H1 (cell line): ENCODE results near the gene CDC7. TPM values are rescaled to one million over a fixed set of nuclear protein-coding genes. Genes with fewer than 3 reads are reported as not detected.

Experiments used
- CTCF ChIA-PET: fragments of 300-600 bp; sonication (Branson Sonifier 250); formaldehyde crosslinking; loops from one replicate; lab custom pipeline; 2021; ENCODE audit not compliant: partially characterized antibody; lab: Charles Lee
- POLR2A ChIA-PET: fragments of 300-600 bp; sonication (Branson Sonifier 250); formaldehyde crosslinking; loops from one replicate; lab custom pipeline; 2021; ENCODE audit warnings: inconsistent platforms; ENCODE audit not compliant: partially characterized antibody; lab: Charles Lee
- DNase-seq, 2 experiments: peaks; one replicate each; pipeline versions ENCODE4 v3.0.0 to v3.0.0-alpha.2; 2010 to 2022; ENCODE audit warnings: low spot score in 2 of 2, low read depth in 1 of 2, mixed read lengths in 1 of 2
- FAIRE-seq: peaks from 2 replicates; lab custom pipeline; 2011; peaks lifted over from hg19 to GRCh38; lab: Jason Lieb, UNC
- H2AFZ ChIP-seq: 2 replicates; pipeline ENCODE4 v1.8.1; 2012; ENCODE audit warnings: low read length, inconsistent platforms
- H2AK5ac ChIP-seq: 2 replicates; pipeline ENCODE4 v1.6.1; 2013; ENCODE audit warnings: low read depth, low read length
- H2BK120ac ChIP-seq: replicated peaks from 2 replicates; pipeline ENCODE3; 2013; ENCODE audit warnings: low read depth, low read length, inconsistent platforms
- H2BK12ac ChIP-seq: 2 replicates; pipeline ENCODE4 v1.6.1; 2013; ENCODE audit warnings: low read depth, low read length
- H2BK15ac ChIP-seq: 2 replicates; pipeline ENCODE4 v1.6.1; 2013; ENCODE audit warnings: low read length
- H2BK20ac ChIP-seq: 2 replicates; pipeline ENCODE4 v1.6.1; 2013; ENCODE audit warnings: low read length
- H2BK5ac ChIP-seq: 2 replicates; pipeline ENCODE4 v1.6.1; 2013; ENCODE audit warnings: low read depth, low read length
- H3K14ac ChIP-seq: 2 replicates; pipeline ENCODE4 v1.6.1; 2013; ENCODE audit warnings: inconsistent platforms; ENCODE audit not compliant: insufficient read length
- H3K18ac ChIP-seq: 2 replicates; pipeline ENCODE4 v1.6.1; 2013; ENCODE audit warnings: low read length; ENCODE audit errors: extremely low read depth
- H3K23ac ChIP-seq: 2 replicates; pipeline ENCODE4 v1.6.1; 2013; ENCODE audit warnings: inconsistent platforms; ENCODE audit not compliant: insufficient read length
- H3K23me2 ChIP-seq: 2 replicates; pipeline ENCODE4 v1.6.1; 2013; ENCODE audit warnings: low read depth, low read length
- H3K27ac ChIP-seq: 2 replicates; pipeline ENCODE4 v1.6.1; 2011; ENCODE audit warnings: low read depth, low read length, inconsistent platforms
- H3K27me3 ChIP-seq, 4 experiments: replicated peaks in 1 of 4; 1 replicate in 1 of 4; 2 replicates in 3 of 4; pipeline versions ENCODE4 v1.6.1 to v1.8.1; 2011 to 2013; ENCODE audit warnings: low read length in 3 of 4, mild to moderate bottlenecking in 3 of 4, inconsistent platforms in 2 of 4, mixed read lengths in 2 of 4, moderate library complexity in 1 of 4; ENCODE audit not compliant: control insufficient read depth in 3 of 4, insufficient read depth in 3 of 4; ENCODE audit errors: extremely low read depth in 1 of 4
- H3K36me3 ChIP-seq, 4 experiments: 2 replicates each; pipeline versions ENCODE4 v1.6.1 to v1.8.1; 2011 to 2013; ENCODE audit warnings: mild to moderate bottlenecking in 4 of 4, low read length in 3 of 4, moderate library complexity in 2 of 4, control low read depth in 1 of 4, inconsistent platforms in 1 of 4; ENCODE audit not compliant: insufficient read depth in 4 of 4, control insufficient read depth in 2 of 4
- H3K4ac ChIP-seq: replicated peaks from 2 replicates; pipeline ENCODE3; 2013; ENCODE audit warnings: low read length, low read depth, mixed read lengths, inconsistent platforms; ENCODE audit not compliant: insufficient read length
- H3K4me1 ChIP-seq, 4 experiments: replicated peaks in 1 of 4; 1 replicate in 1 of 4; 2 replicates in 3 of 4; pipeline versions ENCODE4 v1.6.1 to v1.8.1; 2011 to 2013; ENCODE audit warnings: low read length in 3 of 4, inconsistent platforms in 2 of 4, mixed read lengths in 1 of 4; ENCODE audit not compliant: insufficient read depth in 4 of 4, control insufficient read depth in 3 of 4
- H3K4me2 ChIP-seq, 2 experiments: 2 replicates each; pipeline versions ENCODE4 v1.6.1 to v1.8.1; 2011 to 2013; ENCODE audit warnings: low read depth in 2 of 2, low read length in 2 of 2, control low read depth in 1 of 2, inconsistent platforms in 1 of 2, mild to moderate bottlenecking in 1 of 2; ENCODE audit not compliant: insufficient read depth in 1 of 2
- H3K4me3 ChIP-seq, 4 experiments: fragments of 200-600, 300-600 bp in 1 of 4; sonication (generic), shearing (Covaris generic), sonication (Bioruptor Twin) in 1 of 4; 2 replicates each; pipeline versions ENCODE4 v1.5.1 to v1.8.1; 2011 to 2016; ENCODE audit warnings: low read length in 4 of 4, low read depth in 3 of 4, control low read depth in 2 of 4, inconsistent platforms in 2 of 4, mild to moderate bottlenecking in 2 of 4, mixed read lengths in 1 of 4, moderate library complexity in 1 of 4; ENCODE audit not compliant: insufficient read depth in 2 of 4; ENCODE audit errors: extremely low read depth in 1 of 4
- H3K56ac ChIP-seq: replicated peaks from 2 replicates; pipeline ENCODE3; 2013; ENCODE audit warnings: low read depth, mild to moderate bottlenecking, mixed read lengths, low read length, inconsistent platforms; ENCODE audit not compliant: insufficient read length
- H3K79me1 ChIP-seq: 2 replicates; pipeline ENCODE4 v1.6.1; 2013; ENCODE audit warnings: low read depth, low read length, control low read depth
- H3K79me2 ChIP-seq, 2 experiments: 2 replicates each; pipeline versions ENCODE4 v1.6.1 to v1.8.1; 2012 to 2013; ENCODE audit warnings: low read length in 2 of 2, mild to moderate bottlenecking in 2 of 2, inconsistent platforms in 1 of 2; ENCODE audit not compliant: insufficient read depth in 2 of 2, control insufficient read depth in 1 of 2
- H3K9ac ChIP-seq, 4 experiments: replicated peaks in 1 of 4; 1 replicate in 1 of 4; 2 replicates in 3 of 4; pipeline versions ENCODE4 v1.6.1 to v1.8.1; 2011 to 2013; ENCODE audit warnings: low read depth in 3 of 4, low read length in 3 of 4, control low read depth in 2 of 4, mild to moderate bottlenecking in 2 of 4, moderate library complexity in 2 of 4, inconsistent platforms in 1 of 4; ENCODE audit errors: extremely low read depth in 1 of 4
- H3K9me3 ChIP-seq, 2 experiments: 2 replicates each; pipeline versions ENCODE4 v1.6.1 to v1.8.1; 2012 to 2013; ENCODE audit warnings: mild to moderate bottlenecking in 2 of 2, moderate library complexity in 2 of 2, control low read depth in 1 of 2, inconsistent platforms in 1 of 2, low read depth in 1 of 2, low read length in 1 of 2, mixed read lengths in 1 of 2; ENCODE audit not compliant: insufficient read depth in 2 of 2
- H4K20me1 ChIP-seq, 2 experiments: replicated peaks in 1 of 2; 2 replicates each; pipeline versions ENCODE3 to v1.8.1; 2011 to 2013; ENCODE audit warnings: inconsistent platforms in 2 of 2, low read length in 2 of 2, mild to moderate bottlenecking in 1 of 2; ENCODE audit not compliant: insufficient read depth in 2 of 2, control insufficient read depth in 1 of 2
- H4K5ac ChIP-seq: 2 replicates; pipeline ENCODE4 v1.6.1; 2013; ENCODE audit warnings: low read length, low read depth, mixed read lengths, inconsistent platforms; ENCODE audit not compliant: insufficient read length
- H4K8ac ChIP-seq: 2 replicates; pipeline ENCODE4 v1.8.0; 2013; ENCODE audit warnings: mild to moderate bottlenecking, moderate library complexity, low read length, inconsistent platforms; ENCODE audit not compliant: insufficient read depth; ENCODE audit errors: extremely low read depth
- H4K91ac ChIP-seq: replicated peaks from 2 replicates; pipeline ENCODE3; 2013; ENCODE audit warnings: low read length, mixed read lengths, inconsistent platforms; ENCODE audit not compliant: insufficient read length
- CREB1 ChIP-seq: IDR thresholded peaks from 2 replicates; pipeline ENCODE4 v1.6.1; 2012; ENCODE audit warnings: inconsistent platforms
- GABPA ChIP-seq: IDR thresholded peaks from 2 replicates; pipeline ENCODE4 v1.6.1; 2011; ENCODE audit warnings: mild to moderate bottlenecking, low read length, moderate library complexity, borderline replicate concordance; ENCODE audit not compliant: insufficient read depth
- SAP30 ChIP-seq: fragments of 300-600 bp; sonication (generic); IDR thresholded peaks from 2 replicates; pipeline ENCODE4 v1.7.1; 2012; ENCODE audit warnings: low read length, moderate library complexity, mild to moderate bottlenecking, inconsistent platforms; ENCODE audit not compliant: insufficient read depth, insufficient replicate concordance
- TAF1 ChIP-seq: IDR thresholded peaks from 2 replicates; pipeline ENCODE4 v1.6.1; 2011; ENCODE audit warnings: mild to moderate bottlenecking, low read depth, low read length
- WGBS, 2 experiments: shearing (Covaris generic) in 1 of 2; methylation state at CpG; one replicate each; pipeline versions ENCODE4 v1.1.6 to v1.1.7; 2013 to 2015; ENCODE audit warnings: low lambda C conversion rate in 2 of 2, mixed read lengths in 2 of 2, inconsistent platforms in 1 of 2, low coverage in 1 of 2, missing lambda C conversion rate in 1 of 2; ENCODE audit not compliant: insufficient replicate concordance in 2 of 2, insufficient coverage in 1 of 2, insufficient read length in 1 of 2; ENCODE audit errors: extremely low coverage in 1 of 2, missing lambda C conversion rate in 1 of 2; 5-methylcytosine and 5-hydroxymethylcytosine counted together
- polyA plus RNA-seq, 7 experiments: library from polyadenylated mRNA; depleted of rRNA in 3 of 7; stranded (reverse) in 5 of 7; unstranded in 2 of 7; fragments of >200 nt in 5 of 7; fragments of 200-250 nt in 2 of 7; gene quantifications; 1 replicate in 5 of 7; 2 replicates in 1 of 7; 4 replicates in 1 of 7; pipeline versions ENCODE4 v1.2.1 to v1.2.3, GENCODE V29; 2011 to 2013; ENCODE audit warnings: missing spikeins in 2 of 7, mixed read lengths in 2 of 7
- total RNA-seq: library from RNA; stranded (reverse); fragmentation: NEBNext Ultra II Directional; extraction: Animal tissue kit (Norgen Biotek cat#: 25700); gene quantifications from 2 replicates; pipeline ENCODE4 v1.2.1, GENCODE V29; 2021

CDC7 gene
- total and polyA plus RNA-seq, 2 of the 8 experiments (the other 6 are each of a cell fraction or from before 2014, with no cell fraction given) = 12.2 to 34.4 TPM

DNA sequence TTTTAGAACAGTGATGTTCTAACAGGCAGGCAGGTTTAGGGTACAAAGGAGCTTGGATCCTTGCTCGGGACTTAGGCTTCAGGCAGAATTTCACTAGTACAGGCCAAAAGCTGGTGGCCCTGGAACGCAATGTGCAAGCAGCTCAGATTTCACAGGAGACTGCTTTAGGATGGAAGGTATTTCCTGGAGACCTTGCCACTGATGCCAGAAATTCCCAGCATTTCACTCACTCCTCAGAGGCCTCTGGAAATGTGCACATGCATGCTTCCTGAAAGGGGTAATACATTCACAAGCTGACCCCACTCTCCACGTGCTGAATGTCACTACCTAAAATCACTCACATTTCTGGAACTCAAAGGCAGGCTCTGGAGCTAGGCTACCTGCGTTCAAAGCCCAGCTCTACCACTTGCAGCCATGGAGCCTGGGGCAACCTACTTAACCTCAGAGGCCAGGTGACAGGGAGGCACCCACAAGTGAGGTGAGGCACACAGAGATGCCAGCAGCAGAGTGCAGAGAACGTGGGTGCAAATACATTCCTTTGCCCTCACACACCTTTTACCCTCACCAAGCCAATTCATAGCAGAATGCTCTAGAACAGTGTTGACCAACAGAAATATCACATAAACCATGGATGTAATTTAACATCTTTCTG lies 56.5 kb downstream of the CDC7 start:
- no peaks in the 10 kb centered on the region for H3K79me1 ChIP-seq
- H2BK5ac ChIP-seq = no peak overlapping the region
- no peaks in the 10 kb centered on the region for H4K20me1 ChIP-seq
- H2AK5ac ChIP-seq = no peak overlapping the region
- H3K4me2 ChIP-seq = no peak overlapping the region
- H2BK12ac ChIP-seq = no peak overlapping the region
- no peaks in the 10 kb centered on the region for H3K4me1 ChIP-seq
- DNase-seq = no peak
- no peak for FAIRE-seq
- WGBS, 2 experiments = 77% methylated on average over 5 of the region's 5 CpGs; no CpG with 5 or more reads in 1 of the 2 experiments
- CTCF ChIA-PET = interaction anchor here (0.7 to 1.6 kb wide), 8 partner anchors 10 to 886 kb away, joined by 3 to 8 read pairs (median 4); no protein-coding TSS in a partner anchor
- H2AFZ ChIP-seq = 0 out of 2 replicates have a peak overlapping the region, but pooled peaks have one; percentile 38
- no peaks in the 10 kb centered on the region for H3K79me2 ChIP-seq
- TF ChIP-seq SAP30 = no peak
- TF ChIP-seq CREB1 = no peak
- TF ChIP-seq GABPA = no peak
- no peak for TF ChIP-seq TAF1
- H3K23ac ChIP-seq = no peak overlapping the region
- H2BK15ac ChIP-seq = no peak overlapping the region
- H3K14ac ChIP-seq = no peak overlapping the region
- H4K91ac ChIP-seq = no peak overlapping the region
- H3K36me3 ChIP-seq = no peaks in the 10 kb centered on the region; a peak in 1 of 8 replicates
- no peak overlapping the region; the same call in 1 of the 2 replicates for H4K8ac ChIP-seq
- no peak overlapping the region for H3K56ac ChIP-seq
- no peak overlapping the region for H3K27ac ChIP-seq
- H3K18ac ChIP-seq = no peak overlapping the region
- no peaks in the 10 kb centered on the region for H3K9me3 ChIP-seq
- no peaks in the 10 kb centered on the region for H3K23me2 ChIP-seq
- H3K4ac ChIP-seq = no peak overlapping the region
- no peak overlapping the region for H2BK20ac ChIP-seq
- H2BK120ac ChIP-seq = no peak overlapping the region
- no peak overlapping the region for H3K9ac ChIP-seq
- H4K5ac ChIP-seq = no peak overlapping the region
- no peak overlapping the region for H3K4me3 ChIP-seq
- H3K27me3 ChIP-seq = no peaks in the 10 kb centered on the region
- POLR2A ChIA-PET = interaction anchor here (0.6 kb wide), 1 partner anchor 12 kb away, joined by 3 read pairs; no protein-coding TSS in a partner anchor
